ENCODE measurements around the gene ULK4. TPM values are rescaled to one million over a fixed set of nuclear protein-coding genes. Genes with fewer than 3 reads are reported as not detected.
"Not testable (repeated sequence)": the region's sequence is repeated elsewhere in the genome, so short reads cannot be mapped to it uniquely, and the experiment has no call there.

ULK4 gene
- total RNA-seq, 2 experiments from 2014 or later = 21.0 to 21.6 TPM

DNA sequence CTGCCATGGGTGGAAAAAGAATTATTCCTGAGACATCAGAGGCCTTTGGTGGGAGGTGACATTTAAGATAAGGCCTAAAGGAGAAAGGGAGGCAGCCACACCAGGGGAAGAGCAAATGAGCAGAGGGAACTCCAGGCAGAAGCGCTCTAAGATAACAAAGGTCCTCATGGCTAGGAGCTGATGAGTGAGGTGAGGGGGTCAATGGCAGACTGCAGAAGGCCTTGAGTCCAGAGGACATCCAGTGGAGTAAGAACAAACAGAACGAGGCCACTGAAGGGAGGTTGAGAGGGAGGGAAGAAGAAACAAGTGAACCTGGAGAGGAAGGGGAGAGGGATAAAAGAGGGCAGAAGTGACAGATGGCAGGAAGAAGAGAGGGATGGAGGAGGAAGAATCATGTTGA is 665.3 kb downstream of the ULK4 start:
- Mint-ChIP-seq H3K9me3 (no peaks in the 10 kb centered on the region), H3K27me3 (no peaks in the 10 kb centered on the region), H3K36me3 (ENCODE audit: low read depth) (no peaks in the 10 kb centered on the region), H3K27ac (no peak overlapping the region), H3K4me3 (no peak overlapping the region), H3K4me1 (no peaks in the 10 kb centered on the region)
- CTCF ChIA-PET = no interaction called here
- POLR2A ChIA-PET = no interaction called here
- no peak for DNase-seq

GRCh38 chr3:41295740-41296139 is 666.2 kb downstream of the ULK4 start:
- POLR2A ChIA-PET = interaction anchor here (0.6 kb wide), 1 partner anchor 447 kb away, joined by 4 read pairs; no protein-coding TSS in a partner anchor
- H3K36me3 Mint-ChIP-seq (ENCODE audit: low read depth) = no peaks in the 10 kb centered on the region
- no peaks in the 10 kb centered on the region for H3K9me3 Mint-ChIP-seq
- H3K4me3 Mint-ChIP-seq = no peak overlapping the region
- DNase-seq = no peak
- no peaks in the 10 kb centered on the region for H3K4me1 Mint-ChIP-seq
- H3K27me3 Mint-ChIP-seq = no peaks in the 10 kb centered on the region
- CTCF ChIA-PET = interaction anchor here (0.6 kb wide), 1 partner anchor 697 kb away, joined by 3 read pairs; no protein-coding TSS in a partner anchor
- H3K27ac Mint-ChIP-seq = no peak overlapping the region

- no peak overlapping the region for H3K27ac Mint-ChIP-seq
- no peaks in the 10 kb centered on the region for H3K4me1 Mint-ChIP-seq
- ChIA-PET POLR2A (no interaction called here), CTCF (no interaction called here)
- DNase-seq = no peak
- H3K36me3 Mint-ChIP-seq (ENCODE audit: low read depth) = no peaks in the 10 kb centered on the region
- no peaks in the 10 kb centered on the region for H3K9me3 Mint-ChIP-seq
- no peaks in the 10 kb centered on the region for H3K27me3 Mint-ChIP-seq
- no peak overlapping the region for H3K4me3 Mint-ChIP-seq
Measured at GRCh38 chr3:41293169-41293681, 668.7 kb downstream of the ULK4 start.

GRCh38 chr3:41290736-41291135 is 671.2 kb downstream of the ULK4 start:
- ChIA-PET CTCF (no interaction called here), POLR2A (no interaction called here)
- no peak for DNase-seq
- H3K36me3 Mint-ChIP-seq (ENCODE audit: low read depth) = no peaks in the 10 kb centered on the region
- H3K4me3 Mint-ChIP-seq = no peak overlapping the region
- no peak overlapping the region for H3K27ac Mint-ChIP-seq
- no peaks in the 10 kb centered on the region for H3K9me3 Mint-ChIP-seq
- no peaks in the 10 kb centered on the region for H3K4me1 Mint-ChIP-seq
- H3K27me3 Mint-ChIP-seq = no peaks in the 10 kb centered on the region

- H3K4me1 Mint-ChIP-seq = no peaks in the 10 kb centered on the region
- no peak overlapping the region for H3K27ac Mint-ChIP-seq
- CTCF ChIA-PET = no interaction called here
- POLR2A ChIA-PET = no interaction called here
- H3K27me3 Mint-ChIP-seq = no peaks in the 10 kb centered on the region
- DNase-seq = no peak
- H3K4me3 Mint-ChIP-seq = no peak overlapping the region
- no peaks in the 10 kb centered on the region for H3K9me3 Mint-ChIP-seq
- H3K36me3 Mint-ChIP-seq (ENCODE audit: low read depth) = no peaks in the 10 kb centered on the region
Measured at GRCh38 chr3:41290306-41290705, 671.6 kb downstream of the ULK4 start.

- POLR2A ChIA-PET = no interaction called here
- H3K4me1 Mint-ChIP-seq = no peaks in the 10 kb centered on the region
- DNase-seq = no peak
- no peaks in the 10 kb centered on the region for H3K27me3 Mint-ChIP-seq
- peaks cover 3% of the 10 kb centered on the region for H3K9me3 Mint-ChIP-seq
- CTCF ChIA-PET = no interaction called here
- no peak overlapping the region for H3K27ac Mint-ChIP-seq
- no peak overlapping the region for H3K4me3 Mint-ChIP-seq
- H3K36me3 Mint-ChIP-seq (ENCODE audit: low read depth) = no peaks in the 10 kb centered on the region
Measured at GRCh38 chr3:41288785-41289184, 673.1 kb downstream of the ULK4 start.

DNA sequence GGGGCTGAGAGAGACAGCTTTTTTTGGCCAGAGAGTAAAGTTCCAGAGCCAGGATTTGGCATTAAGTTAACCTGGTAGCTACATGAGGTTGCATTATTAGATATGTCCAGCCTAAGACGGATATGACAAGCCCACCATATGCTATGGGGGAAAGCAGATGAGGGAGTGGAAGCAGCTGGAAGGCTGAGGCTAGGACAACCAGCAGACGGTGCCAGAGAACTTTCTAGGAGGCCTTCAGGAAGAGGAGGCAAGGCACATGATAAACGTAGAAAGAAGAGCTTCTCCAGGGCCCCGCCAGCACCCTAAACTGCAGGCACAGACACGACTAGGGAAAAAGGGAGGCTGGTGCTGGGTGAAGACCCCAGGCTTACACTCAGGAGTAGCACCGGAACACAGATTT is 675.6 kb downstream of the ULK4 start:
- Mint-ChIP-seq H3K4me1 (no peaks in the 10 kb centered on the region), H3K4me3 (no peak overlapping the region), H3K27me3 (no peaks in the 10 kb centered on the region), H3K27ac (no peak overlapping the region), H3K36me3 (ENCODE audit: low read depth) (no peaks in the 10 kb centered on the region), H3K9me3 (peaks cover 3% of the 10 kb centered on the region)
- CTCF ChIA-PET = no interaction called here
- no peak for DNase-seq
- POLR2A ChIA-PET = no interaction called here

- H3K4me1 Mint-ChIP-seq; H3K27ac Mint-ChIP-seq; H3K36me3 Mint-ChIP-seq (ENCODE audit: low read depth); POLR2A ChIA-PET; H3K4me3 Mint-ChIP-seq; DNase-seq; H3K27me3 Mint-ChIP-seq; CTCF ChIA-PET; H3K9me3 Mint-ChIP-seq: not testable (repeated sequence)
Measured at GRCh38 chr3:41284934-41285333, 677.0 kb downstream of the ULK4 start.

GRCh38 chr3:41277790-41278465 is 684.0 kb downstream of the ULK4 start:
- DNase-seq = no peak
- no peaks in the 10 kb centered on the region for H3K27me3 Mint-ChIP-seq
- peaks cover 3% of the 10 kb centered on the region for H3K36me3 Mint-ChIP-seq (ENCODE audit: low read depth)
- POLR2A ChIA-PET = no interaction called here
- no peaks in the 10 kb centered on the region for H3K4me1 Mint-ChIP-seq
- no peak overlapping the region for H3K27ac Mint-ChIP-seq
- CTCF ChIA-PET = no interaction called here
- peaks cover 7% of the 10 kb centered on the region for H3K9me3 Mint-ChIP-seq
- H3K4me3 Mint-ChIP-seq = no peak overlapping the region

GRCh38 chr3:41276191-41276590 is 685.7 kb downstream of the ULK4 start:
- H3K27ac Mint-ChIP-seq = no peak overlapping the region
- ChIA-PET CTCF (interaction anchor here (0.9 kb wide), 1 partner anchor 9 kb away, joined by 3 read pairs; no protein-coding TSS in a partner anchor), POLR2A (no interaction called here)
- peaks cover 3% of the 10 kb centered on the region for H3K36me3 Mint-ChIP-seq (ENCODE audit: low read depth)
- no peaks in the 10 kb centered on the region for H3K4me1 Mint-ChIP-seq
- peaks cover 7% of the 10 kb centered on the region for H3K9me3 Mint-ChIP-seq
- no peak overlapping the region for H3K4me3 Mint-ChIP-seq
- no peaks in the 10 kb centered on the region for H3K27me3 Mint-ChIP-seq
- no peak for DNase-seq

GRCh38 chr3:41274944-41275668 is 686.8 kb downstream of the ULK4 start:
- H3K27me3 Mint-ChIP-seq = no peaks in the 10 kb centered on the region
- H3K4me3 Mint-ChIP-seq = no peak overlapping the region
- H3K27ac Mint-ChIP-seq = no peak overlapping the region
- H3K9me3 Mint-ChIP-seq = peaks cover 7% of the 10 kb centered on the region
- POLR2A ChIA-PET = no interaction called here
- H3K4me1 Mint-ChIP-seq = no peaks in the 10 kb centered on the region
- peaks cover 3% of the 10 kb centered on the region for H3K36me3 Mint-ChIP-seq (ENCODE audit: low read depth)
- CTCF ChIA-PET = interaction anchor here (0.9 kb wide), 1 partner anchor 8 kb away, joined by 3 read pairs; no protein-coding TSS in a partner anchor
- no peak for DNase-seq

- peaks cover 3% of the 10 kb centered on the region for H3K36me3 Mint-ChIP-seq (ENCODE audit: low read depth)
- DNase-seq = no peak
- peaks cover 7% of the 10 kb centered on the region for H3K9me3 Mint-ChIP-seq
- H3K4me3 Mint-ChIP-seq = no peak overlapping the region
- H3K27me3 Mint-ChIP-seq = no peaks in the 10 kb centered on the region
- ChIA-PET POLR2A (no interaction called here), CTCF (no interaction called here)
- H3K4me1 Mint-ChIP-seq = no peaks in the 10 kb centered on the region
- H3K27ac Mint-ChIP-seq = no peak overlapping the region
Measured at GRCh38 chr3:41272667-41273066, 689.2 kb downstream of the ULK4 start.

DNA sequence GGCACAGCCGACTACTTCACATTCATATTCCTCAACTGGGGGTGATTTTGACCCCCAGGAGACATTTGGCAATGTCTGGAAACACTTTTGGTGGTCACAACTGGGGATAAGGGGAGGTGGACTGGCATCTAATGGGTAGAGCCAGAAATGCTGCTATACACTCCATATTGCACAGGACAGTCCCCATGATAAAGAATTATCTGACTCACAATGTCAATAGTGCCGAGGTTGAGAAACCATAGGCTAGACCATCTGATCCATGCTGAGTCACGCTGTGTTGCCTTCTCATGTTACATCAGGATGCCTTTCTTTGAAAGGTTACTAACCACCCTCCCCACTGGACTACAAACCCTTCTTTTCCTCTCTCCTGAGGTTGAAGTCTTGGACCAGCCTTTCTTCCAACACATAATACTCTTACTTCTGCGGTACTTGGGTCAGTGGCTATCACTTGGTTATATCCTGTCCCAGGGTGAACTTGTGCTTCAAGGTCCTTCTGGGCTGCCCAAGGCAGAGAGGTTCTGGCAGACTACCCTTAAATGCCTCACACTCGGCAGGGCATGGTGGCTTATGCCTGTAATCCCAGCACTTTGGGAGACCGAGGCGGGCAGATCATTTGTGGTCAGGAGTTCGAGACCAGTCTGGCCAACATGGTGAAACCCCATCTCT is 693.8 kb downstream of the ULK4 start:
- H3K27me3 Mint-ChIP-seq = no peaks in the 10 kb centered on the region
- H3K27ac Mint-ChIP-seq = no peak overlapping the region
- H3K4me1 Mint-ChIP-seq = no peaks in the 10 kb centered on the region
- H3K9me3 Mint-ChIP-seq = no peaks in the 10 kb centered on the region
- DNase-seq = no peak
- POLR2A ChIA-PET = no interaction called here
- CTCF ChIA-PET = no interaction called here
- no peaks in the 10 kb centered on the region for H3K36me3 Mint-ChIP-seq (ENCODE audit: low read depth)
- H3K4me3 Mint-ChIP-seq = no peak overlapping the region
